SU-DHL-6 (cell line): ENCODE measurements around the gene GDF10.

Experiments used
- H2AFZ ChIP-seq: fragments of 200-600 bp; sonication (generic); 2 replicates; pipeline ENCODE4 v1.6.1; 2014; ENCODE audit warnings: low read depth, mild to moderate bottlenecking, moderate library complexity, mixed read lengths, antibody characterized with exemption, low read length; ENCODE audit not compliant: severe bottlenecking
- H3F3A ChIP-seq: fragments of 200-600 bp; shearing (Covaris generic); 2 replicates; pipeline ENCODE4 v1.6.0; 2016; ENCODE audit warnings: antibody characterized with exemption, mild to moderate bottlenecking; ENCODE audit not compliant: insufficient read depth
- H3K27ac ChIP-seq: fragments of 200-600 bp; sonication (generic); 2 replicates; pipeline ENCODE4 v1.5.1; 2016; ENCODE audit warnings: low read depth, mild to moderate bottlenecking, low read length, moderate library complexity, mixed read lengths
- H3K27me3 ChIP-seq: fragments of 200-600 bp; sonication (generic), shearing (Covaris generic); 2 replicates; pipeline ENCODE4 v1.6.0; 2014; ENCODE audit warnings: mild to moderate bottlenecking, low read length
- H3K36me3 ChIP-seq: fragments of 200-600 bp; sonication (generic); 2 replicates; pipeline ENCODE4 v1.6.1; 2014; ENCODE audit warnings: mild to moderate bottlenecking, low read length, mixed read lengths
- H3K4me2 ChIP-seq: fragments of 300-600, 200-600 bp; shearing (Covaris generic), sonication (generic); 2 replicates; pipeline ENCODE4 v1.6.0; 2014; ENCODE audit warnings: low read length, low read depth, mild to moderate bottlenecking; ENCODE audit not compliant: poor library complexity, severe bottlenecking
- H3K4me3 ChIP-seq: fragments of 200-600 bp; sonication (generic); 2 replicates; pipeline ENCODE4 v1.5.1; 2014; ENCODE audit warnings: antibody characterized with exemption, low read length, mild to moderate bottlenecking, mixed read lengths; ENCODE audit not compliant: insufficient read depth, poor library complexity, severe bottlenecking
- H3K79me2 ChIP-seq: fragments of 200-600 bp; sonication (generic); 2 replicates; pipeline ENCODE4 v1.6.1; 2014; ENCODE audit warnings: mild to moderate bottlenecking, low read length, moderate library complexity; ENCODE audit not compliant: insufficient read depth
- H3K9ac ChIP-seq: fragments of 200-600 bp; sonication (generic); 2 replicates; pipeline ENCODE4 v1.7.0; 2014; ENCODE audit warnings: mild to moderate bottlenecking, low read length
- H3K9me2 ChIP-seq: fragments of 200-600 bp; sonication (generic); replicated peaks from 2 replicates; pipeline ENCODE4 v1.6.1; 2014; ENCODE audit warnings: low read length; ENCODE audit not compliant: insufficient read depth
- H3K9me3 ChIP-seq: fragments of 200-600 bp; sonication (generic); 2 replicates; pipeline ENCODE4 v1.6.1; 2014; ENCODE audit warnings: low read length, mixed read lengths; ENCODE audit not compliant: insufficient read depth
- H4K20me1 ChIP-seq: fragments of 200-600 bp; sonication (generic); 2 replicates; pipeline ENCODE4 v1.6.1; 2014; ENCODE audit warnings: low read depth, mild to moderate bottlenecking, antibody characterized with exemption, low read length, moderate library complexity, mixed read lengths
- EZH2phosphoT487 ChIP-seq: fragments of 200-600 bp; sonication (generic), shearing (Covaris generic); conservative IDR thresholded peaks from 2 replicates; pipeline ENCODE4 v1.6.1; 2018; ENCODE audit warnings: mild to moderate bottlenecking, antibody characterized with exemption, low read length, moderate library complexity, mixed read lengths
- TF ChIP-seq, protein P1 (sequence below): fragments of 200-600 bp; sonication (generic); IDR thresholded peaks from one replicate; pipeline ENCODE4 v1.5.1; 2017; ENCODE audit warnings: antibody characterized with exemption, mild to moderate bottlenecking, low read length, moderate library complexity; ENCODE audit not compliant: insufficient read depth, poor library complexity, severe bottlenecking

GDF10 gene

GRCh38 chr10:47286591-47287315, 13.2 kb upstream of the GDF10 start:
- H4K20me1 ChIP-seq = no peaks in the 10 kb centered on the region
- no peaks in the 10 kb centered on the region for H3K9me3 ChIP-seq
- no peak overlapping the region for H2AFZ ChIP-seq
- no peak overlapping the region for H3K27ac ChIP-seq
- no peak overlapping the region for H3K4me2 ChIP-seq
- no peaks in the 10 kb centered on the region for H3K36me3 ChIP-seq
- no peak overlapping the region for H3K9ac ChIP-seq
- H3K9me2 ChIP-seq = no peaks in the 10 kb centered on the region
- H3K27me3 ChIP-seq = no peaks in the 10 kb centered on the region
- no peaks in the 10 kb centered on the region for H3F3A ChIP-seq
- H3K4me3 ChIP-seq = no peak overlapping the region
- TF ChIP-seq EZH2phosphoT487 = no peak
- TF ChIP-seq, protein P1, sequence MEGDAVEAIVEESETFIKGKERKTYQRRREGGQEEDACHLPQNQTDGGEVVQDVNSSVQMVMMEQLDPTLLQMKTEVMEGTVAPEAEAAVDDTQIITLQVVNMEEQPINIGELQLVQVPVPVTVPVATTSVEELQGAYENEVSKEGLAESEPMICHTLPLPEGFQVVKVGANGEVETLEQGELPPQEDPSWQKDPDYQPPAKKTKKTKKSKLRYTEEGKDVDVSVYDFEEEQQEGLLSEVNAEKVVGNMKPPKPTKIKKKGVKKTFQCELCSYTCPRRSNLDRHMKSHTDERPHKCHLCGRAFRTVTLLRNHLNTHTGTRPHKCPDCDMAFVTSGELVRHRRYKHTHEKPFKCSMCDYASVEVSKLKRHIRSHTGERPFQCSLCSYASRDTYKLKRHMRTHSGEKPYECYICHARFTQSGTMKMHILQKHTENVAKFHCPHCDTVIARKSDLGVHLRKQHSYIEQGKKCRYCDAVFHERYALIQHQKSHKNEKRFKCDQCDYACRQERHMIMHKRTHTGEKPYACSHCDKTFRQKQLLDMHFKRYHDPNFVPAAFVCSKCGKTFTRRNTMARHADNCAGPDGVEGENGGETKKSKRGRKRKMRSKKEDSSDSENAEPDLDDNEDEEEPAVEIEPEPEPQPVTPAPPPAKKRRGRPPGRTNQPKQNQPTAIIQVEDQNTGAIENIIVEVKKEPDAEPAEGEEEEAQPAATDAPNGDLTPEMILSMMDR = no peak
- no peaks in the 10 kb centered on the region for H3K79me2 ChIP-seq

DNA sequence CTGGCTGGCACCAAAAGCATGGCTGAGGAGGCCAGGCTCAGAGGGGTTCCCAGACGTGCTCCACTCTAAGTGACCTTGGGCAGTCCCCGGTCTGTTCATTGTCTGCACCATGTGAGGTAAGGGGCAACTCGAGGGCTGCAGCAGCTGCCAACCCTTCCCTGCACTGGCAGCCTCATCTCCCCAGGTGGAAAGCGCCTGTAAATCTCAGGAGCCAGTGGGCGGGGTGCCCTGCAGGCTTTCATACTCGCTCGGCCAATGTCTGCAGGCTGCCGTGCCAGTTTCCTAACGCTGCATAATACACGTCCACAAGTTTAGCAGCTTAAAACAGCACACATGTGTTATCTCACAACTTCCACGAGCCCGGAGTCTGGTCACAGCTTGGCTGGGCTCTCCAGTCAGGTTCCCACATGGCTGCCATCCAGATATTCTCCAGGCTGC, 12.6 kb upstream of the GDF10 start:
- no peaks in the 10 kb centered on the region for H4K20me1 ChIP-seq
- TF ChIP-seq, protein P1 = no peak
- TF ChIP-seq EZH2phosphoT487 = no peak
- no peaks in the 10 kb centered on the region for H3K9me3 ChIP-seq
- H3K27ac ChIP-seq = no peak overlapping the region
- H3F3A ChIP-seq = no peaks in the 10 kb centered on the region
- no peaks in the 10 kb centered on the region for H3K9me2 ChIP-seq
- H3K9ac ChIP-seq = no peak overlapping the region
- H2AFZ ChIP-seq = no peak overlapping the region
- no peaks in the 10 kb centered on the region for H3K27me3 ChIP-seq
- H3K36me3 ChIP-seq = no peaks in the 10 kb centered on the region
- no peaks in the 10 kb centered on the region for H3K79me2 ChIP-seq
- H3K4me2 ChIP-seq = no peak overlapping the region
- H3K4me3 ChIP-seq = no peak overlapping the region

- Histone ChIP-seq H4K20me1 (no peaks in the 10 kb centered on the region), H3F3A (no peaks in the 10 kb centered on the region), H3K79me2 (no peaks in the 10 kb centered on the region), H3K9me3 (no peaks in the 10 kb centered on the region), H3K27me3 (no peaks in the 10 kb centered on the region), H3K36me3 (no peaks in the 10 kb centered on the region), H3K27ac (no peak overlapping the region), H3K9ac (no peak overlapping the region), H3K9me2 (no peaks in the 10 kb centered on the region), H2AFZ (no peak overlapping the region), H3K4me3 (no peak overlapping the region), H3K4me2 (no peak overlapping the region)
- TF ChIP-seq, protein P1 = no peak
- no peak for TF ChIP-seq EZH2phosphoT487
These were observed 12.2 kb upstream of the GDF10 start for GRCh38 chr10:47287805-47288204.
